ENCODE measurements around the gene UBAC2. TPM values are rescaled to one million over a fixed set of nuclear protein-coding genes. Genes with fewer than 3 reads are reported as not detected.
A peak's percentile ranks its signal among the peaks of the same experiment; 100 is the strongest.

Gene UBAC2
- total RNA-seq, 2 experiments from 2014 or later = 48.4 to 56.3 TPM

DNA sequence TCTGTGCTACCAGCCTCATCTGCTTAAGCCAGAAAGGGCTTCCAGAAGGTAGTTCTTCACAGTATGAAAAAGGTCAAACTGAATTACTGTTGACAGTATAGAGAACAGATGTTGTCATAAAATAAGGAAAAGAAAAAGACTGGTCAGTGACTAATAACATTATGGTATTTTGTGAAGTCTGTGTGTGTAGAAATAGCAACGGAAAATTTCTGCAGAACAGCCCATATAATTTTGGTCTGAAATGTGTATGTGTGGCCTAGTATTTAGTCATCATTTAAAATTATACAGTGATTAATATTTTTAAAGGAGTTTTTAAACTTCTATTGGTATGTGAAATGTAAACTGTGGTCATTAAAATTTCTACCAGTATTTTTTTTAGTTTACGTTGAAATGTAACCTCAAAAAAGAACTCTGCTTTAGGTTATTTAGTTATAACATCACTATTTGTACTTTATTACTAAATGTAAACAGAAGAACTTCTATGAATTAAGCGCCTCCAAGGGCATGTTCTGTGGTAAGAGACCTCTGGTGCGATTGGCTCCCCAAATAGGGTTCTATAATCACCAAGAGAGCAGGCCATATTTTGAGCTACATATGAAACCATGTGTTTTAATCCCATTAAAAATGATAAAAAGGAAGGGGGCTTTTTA, 109.9 kb downstream of the UBAC2 start:
- no peaks in the 10 kb centered on the region for H3K27me3 Mint-ChIP-seq
- POLR2A ChIA-PET = interaction anchor here (0.6 to 2.5 kb wide), 4 partner anchors 11 to 121 kb away, joined by 3 to 19 read pairs (median 8); no protein-coding TSS in a partner anchor
- CTCF ChIA-PET = interaction anchor here (0.6 to 2.6 kb wide), 6 partner anchors 41 to 186 kb away, joined by 3 to 10 read pairs (median 4); partner anchors contain the start of gene GPR18
- peak overlapping the region; percentile 88 for H3K27ac Mint-ChIP-seq
- intact Hi-C loops (cut with DNase I, micrococcal nuclease) = loop anchor here in 1 of 2 experiments (5.0 kb wide), 1 partner anchor 738 kb away; no protein-coding TSS in a partner anchor
- H3K36me3 Mint-ChIP-seq (ENCODE audit: low read depth) = peaks cover 36% of the 10 kb centered on the region
- DNase-seq = no peak
- peak overlapping the region; percentile 24 for H3K4me3 Mint-ChIP-seq
- peaks cover 78% of the 10 kb centered on the region for H3K4me1 Mint-ChIP-seq
- no peak for ATAC-seq
- H3K9me3 Mint-ChIP-seq (ENCODE audit: low read depth) = no peaks in the 10 kb centered on the region

DNA sequence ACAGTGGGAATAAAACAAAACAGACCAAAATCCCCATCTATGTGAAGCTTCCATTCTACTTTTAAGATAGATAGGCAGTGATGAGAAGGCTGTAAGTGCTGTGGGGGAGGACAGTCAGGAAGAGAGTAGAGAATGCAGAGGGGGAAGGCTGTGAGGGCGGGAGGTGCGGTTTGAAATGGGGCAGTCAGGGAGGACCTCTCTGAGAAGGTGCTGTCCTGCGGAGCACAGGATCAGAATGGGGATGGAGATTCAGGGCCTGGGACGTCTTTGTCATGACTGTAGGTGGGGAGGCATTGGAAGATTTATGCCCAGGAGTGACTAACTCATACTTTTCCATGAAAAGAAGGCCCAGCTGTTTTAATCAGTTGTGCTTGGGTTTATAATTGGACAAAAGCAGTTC, 110.5 kb downstream of the UBAC2 start:
- POLR2A ChIA-PET = interaction anchor here (0.6 to 2.6 kb wide), 5 partner anchors 11 to 120 kb away, joined by 3 to 19 read pairs (median 9); no protein-coding TSS in a partner anchor
- CTCF ChIA-PET = interaction anchor here (0.6 to 2.6 kb wide), 7 partner anchors 10 to 345 kb away, joined by 3 to 12 read pairs (median 4); partner anchors contain the start of gene GPR18
- H3K27ac Mint-ChIP-seq = peak overlapping the region; percentile 88
- H3K9me3 Mint-ChIP-seq (ENCODE audit: low read depth) = no peaks in the 10 kb centered on the region
- no peak for ATAC-seq
- H3K4me1 Mint-ChIP-seq = peaks cover 84% of the 10 kb centered on the region
- peak overlapping the region; percentile 24 for H3K4me3 Mint-ChIP-seq
- peak; percentile 60 for DNase-seq
- intact Hi-C loops (cut with DNase I, micrococcal nuclease) = loop anchor here in 1 of 2 experiments (5.0 kb wide), 1 partner anchor 739 kb away; no protein-coding TSS in a partner anchor
- H3K27me3 Mint-ChIP-seq = no peaks in the 10 kb centered on the region
- H3K36me3 Mint-ChIP-seq (ENCODE audit: low read depth) = peaks cover 33% of the 10 kb centered on the region

DNA sequence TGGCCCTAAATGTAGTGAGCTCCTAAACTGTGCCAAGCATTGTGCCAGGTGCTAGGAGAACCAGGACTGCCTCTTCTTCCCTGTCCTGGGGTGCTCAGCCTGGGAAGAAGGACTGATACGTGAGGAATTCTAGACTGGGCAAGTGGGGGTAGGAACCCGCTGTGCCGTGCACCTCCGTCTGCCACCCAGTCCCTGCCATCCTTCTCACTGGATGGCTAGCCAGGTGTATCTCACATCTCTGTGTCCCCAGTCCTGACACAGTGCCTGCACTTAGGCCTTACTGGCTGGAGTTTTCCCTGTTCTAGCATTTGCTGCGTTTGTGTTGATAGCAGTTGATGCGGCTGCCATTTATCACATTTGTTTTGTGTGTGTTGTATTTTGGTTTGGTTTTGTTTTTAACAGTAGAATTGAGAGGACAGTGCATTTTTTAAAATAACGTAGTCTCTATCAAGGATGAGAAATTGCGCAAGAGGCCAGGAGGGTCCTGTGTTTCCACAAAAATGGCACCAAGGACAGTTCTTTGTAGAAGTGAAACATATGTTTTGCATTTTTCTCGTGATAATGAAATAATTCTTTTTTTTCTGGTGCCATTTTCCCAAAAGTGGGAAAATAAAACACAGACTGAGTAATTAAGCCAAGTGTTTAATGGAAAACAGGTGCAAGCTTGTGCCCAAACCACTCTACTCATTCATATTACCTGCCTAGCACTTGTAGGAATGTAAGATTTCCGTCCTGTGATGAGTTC, 111.3 kb downstream of the UBAC2 start:
- H3K4me1 Mint-ChIP-seq = peaks cover 92% of the 10 kb centered on the region
- H3K27ac Mint-ChIP-seq = peak overlapping the region; percentile 90
- ChIA-PET CTCF (interaction anchor here (0.7 to 2.6 kb wide), 9 partner anchors 10 to 741 kb away, joined by 3 to 12 read pairs (median 5); no protein-coding TSS in a partner anchor), POLR2A (interaction anchor here (1.1 to 2.6 kb wide), 6 partner anchors 8 to 122 kb away, joined by 4 to 23 read pairs (median 10); no protein-coding TSS in a partner anchor)
- H3K9me3 Mint-ChIP-seq (ENCODE audit: low read depth) = no peaks in the 10 kb centered on the region
- peaks cover 32% of the 10 kb centered on the region for H3K36me3 Mint-ChIP-seq (ENCODE audit: low read depth)
- no peak for DNase-seq
- intact Hi-C loops (cut with DNase I, micrococcal nuclease) = loop anchor here in 1 of 2 experiments (5.0 kb wide), 1 partner anchor 740 kb away; no protein-coding TSS in a partner anchor
- no peaks in the 10 kb centered on the region for H3K27me3 Mint-ChIP-seq
- H3K4me3 Mint-ChIP-seq = no peak overlapping the region
- no peak for ATAC-seq

DNA sequence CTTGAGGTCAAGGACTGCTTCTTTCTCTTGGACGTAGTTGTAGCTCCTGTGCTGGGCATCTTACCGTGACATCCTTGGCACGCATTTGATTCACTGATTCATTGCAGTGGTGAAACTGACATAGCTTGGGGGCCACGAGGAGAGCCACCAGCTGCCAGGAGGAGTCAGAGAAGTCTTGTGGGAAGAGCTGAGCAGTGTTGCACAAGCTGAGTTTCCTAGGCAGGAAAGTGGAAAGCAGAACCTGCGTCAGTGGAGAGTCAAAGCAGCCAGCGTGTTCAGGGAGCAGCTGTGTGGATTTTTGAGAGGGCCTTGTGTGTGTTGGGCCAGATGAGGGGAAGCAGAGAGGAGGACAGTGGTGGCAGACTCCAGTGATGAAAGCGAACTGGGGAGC, 111.8 kb downstream of the UBAC2 start:
- ATAC-seq (no peak), DNase-seq (peak; percentile 61)
- Mint-ChIP-seq H3K9me3 (ENCODE audit: low read depth) (no peaks in the 10 kb centered on the region), H3K4me3 (peak overlapping the region; percentile 60), H3K27me3 (no peaks in the 10 kb centered on the region), H3K36me3 (ENCODE audit: low read depth) (peaks cover 34% of the 10 kb centered on the region), H3K4me1 (peaks cover 95% of the 10 kb centered on the region), H3K27ac (peak overlapping the region; percentile 90)
- ChIA-PET CTCF (interaction anchor here (0.6 to 2.6 kb wide), 9 partner anchors 9 to 741 kb away, joined by 3 to 12 read pairs (median 5); no protein-coding TSS in a partner anchor), POLR2A (interaction anchor here (0.5 to 2.6 kb wide), 7 partner anchors 9 to 122 kb away, joined by 3 to 23 read pairs (median 9); no protein-coding TSS in a partner anchor)
- intact Hi-C loops (cut with DNase I, micrococcal nuclease) = loop anchor here in 1 of 2 experiments (5.0 kb wide), 1 partner anchor 740 kb away; no protein-coding TSS in a partner anchor

DNA sequence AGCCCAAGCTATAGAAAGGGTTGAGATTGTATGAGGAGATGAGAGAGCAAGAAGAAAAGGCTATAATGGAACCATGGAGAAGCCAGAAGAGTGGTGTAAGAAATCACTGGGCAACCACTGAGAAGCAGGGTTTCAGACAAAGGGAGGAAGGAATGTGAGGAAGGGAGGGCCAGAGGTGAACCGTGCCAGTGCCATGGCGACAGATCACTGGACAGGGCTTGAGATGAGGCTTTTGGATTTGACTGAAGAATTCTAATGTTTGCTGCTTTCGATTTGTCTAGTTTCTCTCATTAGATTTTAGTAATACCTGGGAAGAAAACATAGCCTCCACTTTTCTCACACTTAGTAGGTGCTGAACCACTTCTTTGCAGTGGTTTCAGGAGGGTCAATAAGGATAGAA, 112.8 kb downstream of the UBAC2 start:
- Mint-ChIP-seq H3K27ac (peak overlapping the region; percentile 96), H3K9me3 (ENCODE audit: low read depth) (no peaks in the 10 kb centered on the region), H3K36me3 (ENCODE audit: low read depth) (peaks cover 35% of the 10 kb centered on the region), H3K27me3 (no peaks in the 10 kb centered on the region), H3K4me3 (peak overlapping the region; percentile 60), H3K4me1 (peaks cover 90% of the 10 kb centered on the region)
- ChIA-PET CTCF (interaction anchor here (0.7 to 2.6 kb wide), 4 partner anchors 8 to 137 kb away, joined by 3 to 12 read pairs (median 6); no protein-coding TSS in a partner anchor), POLR2A (interaction anchor here (1.0 to 2.6 kb wide), 4 partner anchors 10 to 43 kb away, joined by 3 to 23 read pairs (median 10); no protein-coding TSS in a partner anchor)
- ATAC-seq = no peak
- intact Hi-C loops (cut with DNase I, micrococcal nuclease) = loop anchor here in 1 of 2 experiments (5.0 kb wide), 1 partner anchor 741 kb away; no protein-coding TSS in a partner anchor
- no peak for DNase-seq

DNA sequence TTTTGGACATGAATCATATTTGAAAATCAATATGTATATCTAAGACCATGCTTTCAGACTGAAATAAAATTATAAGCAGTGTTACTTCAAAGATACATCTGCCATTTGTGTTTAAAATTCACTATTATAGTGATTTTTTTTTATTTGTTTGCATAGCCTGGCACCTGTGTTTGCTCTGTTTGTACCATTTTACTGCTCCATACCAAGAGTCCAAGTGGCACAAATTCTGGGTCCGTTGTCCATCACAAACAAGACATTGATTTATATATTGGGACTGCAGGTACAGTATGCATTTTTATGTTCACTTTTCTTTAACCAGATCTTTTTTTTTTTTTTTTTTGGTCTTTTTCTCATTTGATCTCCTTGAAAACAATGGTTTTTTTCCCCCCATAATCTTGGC, 113.3 kb downstream of the UBAC2 start:
- POLR2A ChIA-PET = interaction anchor here (1.0 to 1.8 kb wide), 14 partner anchors 8 to 120 kb away, joined by 3 to 21 read pairs (median 6); partner anchors contain the start of gene UBAC2
- CTCF ChIA-PET = interaction anchor here (0.6 to 1.9 kb wide), 13 partner anchors 12 to 280 kb away, joined by 3 to 10 read pairs (median 6); no protein-coding TSS in a partner anchor
- Mint-ChIP-seq H3K4me1 (peaks cover 90% of the 10 kb centered on the region), H3K36me3 (ENCODE audit: low read depth) (peaks cover 37% of the 10 kb centered on the region), H3K9me3 (ENCODE audit: low read depth) (no peaks in the 10 kb centered on the region), H3K27me3 (no peaks in the 10 kb centered on the region), H3K4me3 (peak overlapping the region; percentile 60), H3K27ac (peak overlapping the region; percentile 96)
- intact Hi-C loops (cut with DNase I, micrococcal nuclease) = loop anchor here (1.0 to 5.0 kb wide), 8 partner anchors 8 to 742 kb away; partner anchors contain the start of gene UBAC2 (in 1 of the 2)
- no peak for ATAC-seq
- no peak for DNase-seq

DNA sequence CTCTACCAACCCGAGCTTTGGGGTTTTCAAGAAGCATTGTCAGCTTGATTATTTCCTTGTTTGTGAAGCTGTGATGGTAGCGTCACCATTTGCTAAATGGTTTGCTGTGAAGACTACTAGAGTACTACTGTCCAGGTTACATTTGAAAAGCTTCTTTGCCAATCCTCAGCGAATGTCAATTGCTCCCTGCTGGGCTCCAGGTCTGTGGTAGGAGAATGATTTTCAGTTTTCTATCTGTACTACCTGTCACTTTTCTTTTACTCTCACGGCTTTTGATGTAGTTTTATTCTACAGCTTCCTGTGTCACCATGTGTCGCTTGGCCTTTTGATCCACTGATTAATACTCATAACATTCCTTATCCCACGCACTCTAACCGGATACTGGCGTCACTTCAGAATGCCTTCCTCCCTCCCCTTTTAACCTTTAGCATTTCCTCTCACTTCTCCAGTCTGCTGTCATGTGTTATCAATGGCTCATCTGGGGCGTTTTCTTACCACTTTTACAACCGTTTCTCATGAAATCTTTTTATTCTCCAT, 114.1 kb downstream of the UBAC2 start:
- DNase-seq (peak; percentile 85), ATAC-seq (peak; percentile 76)
- H3K36me3 Mint-ChIP-seq (ENCODE audit: low read depth) = peaks cover 38% of the 10 kb centered on the region
- ChIA-PET POLR2A (interaction anchor here (0.6 to 1.8 kb wide), 21 partner anchors 8 to 119 kb away, joined by 3 to 21 read pairs (median 5); partner anchors contain the start of genes GPR18 and UBAC2), CTCF (interaction anchor here (0.6 to 1.9 kb wide), 23 partner anchors 9 to 281 kb away, joined by 3 to 10 read pairs (median 3); no protein-coding TSS in a partner anchor)
- H3K9me3 Mint-ChIP-seq (ENCODE audit: low read depth) = no peaks in the 10 kb centered on the region
- peak overlapping the region; percentile 60 for H3K4me3 Mint-ChIP-seq
- peaks cover 88% of the 10 kb centered on the region for H3K4me1 Mint-ChIP-seq
- intact Hi-C loops (cut with DNase I, micrococcal nuclease) = loop anchor here (1.0 to 5.0 kb wide), 8 partner anchors 8 to 742 kb away; partner anchors contain the start of gene UBAC2 (in 1 of the 2)
- H3K27ac Mint-ChIP-seq = peak overlapping the region; percentile 96
- H3K27me3 Mint-ChIP-seq = no peaks in the 10 kb centered on the region

DNA sequence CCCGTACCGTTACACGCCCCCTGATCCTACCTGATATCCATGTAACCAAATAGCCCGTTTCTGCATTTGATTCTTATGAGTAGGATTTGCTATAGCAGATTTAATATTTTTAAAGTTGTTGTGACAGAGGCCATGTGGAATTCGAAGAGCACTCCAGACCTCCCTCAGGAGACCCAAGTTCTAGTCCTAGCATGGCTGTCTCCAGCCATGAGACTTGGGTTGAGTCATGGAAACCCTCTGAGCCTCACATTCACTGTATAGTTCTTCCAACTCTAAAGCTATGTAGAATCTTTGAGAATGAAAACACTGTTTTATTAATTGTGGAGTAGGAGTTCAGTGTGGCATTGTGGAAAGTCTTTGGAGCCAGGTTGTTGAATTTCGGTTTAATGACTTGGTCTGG, 114.5 kb downstream of the UBAC2 start:
- ChIA-PET CTCF (interaction anchor here (0.7 to 1.9 kb wide), 19 partner anchors 10 to 281 kb away, joined by 3 to 10 read pairs (median 3); no protein-coding TSS in a partner anchor), POLR2A (interaction anchor here (0.5 to 1.8 kb wide), 18 partner anchors 8 to 119 kb away, joined by 3 to 21 read pairs (median 6); partner anchors contain the start of genes GPR18 and UBAC2)
- Mint-ChIP-seq H3K4me3 (peak overlapping the region; percentile 60), H3K36me3 (ENCODE audit: low read depth) (peaks cover 38% of the 10 kb centered on the region), H3K27ac (peak overlapping the region; percentile 96), H3K9me3 (ENCODE audit: low read depth) (no peaks in the 10 kb centered on the region), H3K4me1 (peaks cover 87% of the 10 kb centered on the region), H3K27me3 (no peaks in the 10 kb centered on the region)
- DNase-seq (no peak), ATAC-seq (peak; percentile 52)
- intact Hi-C loops (cut with DNase I, micrococcal nuclease) = loop anchor here (2.0 kb wide), 4 partner anchors 42 to 118 kb away; partner anchors contain the start of gene UBAC2 (in 1 of the 2)

DNA sequence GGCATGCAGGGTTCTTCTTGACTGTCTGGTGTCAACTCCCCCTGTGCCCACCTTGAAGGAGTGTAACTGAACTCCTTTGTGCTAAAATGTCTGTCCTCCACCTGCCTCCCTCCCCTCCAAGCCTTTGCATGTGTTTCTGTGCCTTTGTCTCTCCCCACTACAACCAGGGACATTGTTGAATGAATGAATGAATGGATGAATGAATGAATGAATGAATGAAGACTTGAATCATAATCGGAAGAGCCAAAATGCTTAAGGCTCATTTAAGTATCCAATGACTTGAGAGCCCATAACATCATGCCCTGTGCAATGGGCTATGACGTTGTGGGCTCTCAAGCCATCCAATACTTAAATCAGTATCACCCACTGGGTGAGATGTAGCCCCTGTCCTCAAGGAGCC, 115.6 kb downstream of the UBAC2 start:
- Mint-ChIP-seq H3K36me3 (ENCODE audit: low read depth) (peaks cover 38% of the 10 kb centered on the region), H3K4me3 (peak overlapping the region; percentile 7)
- ATAC-seq = no peak

DNA sequence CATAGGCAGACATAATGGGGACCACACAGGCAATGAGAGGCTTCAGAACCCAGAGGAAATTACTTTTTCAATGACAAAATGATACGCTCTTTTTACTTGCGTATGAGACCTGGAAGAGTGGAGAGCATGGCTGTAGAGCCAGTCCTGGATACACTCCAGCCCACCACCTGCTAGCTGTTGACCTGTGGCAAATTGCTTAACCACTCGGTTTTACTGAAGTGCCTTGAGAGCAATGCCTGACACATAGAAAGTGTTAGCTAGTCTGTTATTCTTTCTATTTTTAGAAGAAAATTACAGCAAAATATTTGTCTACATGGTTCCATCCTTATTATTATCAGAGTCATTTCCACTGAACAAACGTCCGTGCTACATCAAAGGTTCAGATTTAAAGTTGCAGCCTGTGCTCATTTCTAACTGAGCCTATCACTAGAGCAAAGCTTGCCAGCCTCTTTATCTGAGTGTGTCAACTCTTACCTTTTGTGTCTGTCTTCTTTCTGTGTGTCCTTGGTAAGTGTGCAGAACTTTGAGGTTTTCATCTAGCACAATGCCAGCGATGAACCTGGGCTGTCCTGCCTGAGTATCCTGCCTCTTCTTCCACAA, 116.1 kb downstream of the UBAC2 start:
- peak overlapping the region; percentile 86 for H3K27ac Mint-ChIP-seq
- ATAC-seq = no peak
- CTCF ChIA-PET = interaction anchor here (1.2 kb wide), 1 partner anchor 59 kb away, joined by 3 read pairs; the partner anchor contains the start of gene GPR18

More for the DNA sequence above, 115.6 kb downstream of the UBAC2 start:
- H3K9me3 Mint-ChIP-seq (ENCODE audit: low read depth) = no peaks in the 10 kb centered on the region
- peak overlapping the region; percentile 86 for H3K27ac Mint-ChIP-seq
- peaks cover 85% of the 10 kb centered on the region for H3K4me1 Mint-ChIP-seq
- no peaks in the 10 kb centered on the region for H3K27me3 Mint-ChIP-seq
- ChIA-PET CTCF (interaction anchor here (0.8 kb wide), 1 partner anchor 121 kb away, joined by 3 read pairs; no protein-coding TSS in a partner anchor), POLR2A (no interaction called here)
- intact Hi-C loops (cut with DNase I, micrococcal nuclease) = no loop called here
- DNase-seq = no peak

More for the DNA sequence above, 116.1 kb downstream of the UBAC2 start:
- POLR2A ChIA-PET = no interaction called here
- H3K4me1 Mint-ChIP-seq = peaks cover 84% of the 10 kb centered on the region
- no peaks in the 10 kb centered on the region for H3K9me3 Mint-ChIP-seq (ENCODE audit: low read depth)
- H3K4me3 Mint-ChIP-seq = peak overlapping the region; percentile 7
- H3K27me3 Mint-ChIP-seq = no peaks in the 10 kb centered on the region
- no peak for DNase-seq
- intact Hi-C loops (cut with DNase I, micrococcal nuclease) = no loop called here
- H3K36me3 Mint-ChIP-seq (ENCODE audit: low read depth) = peaks cover 38% of the 10 kb centered on the region
